ENCODE measurements around the gene DMD.

The DMD gene

DNA sequence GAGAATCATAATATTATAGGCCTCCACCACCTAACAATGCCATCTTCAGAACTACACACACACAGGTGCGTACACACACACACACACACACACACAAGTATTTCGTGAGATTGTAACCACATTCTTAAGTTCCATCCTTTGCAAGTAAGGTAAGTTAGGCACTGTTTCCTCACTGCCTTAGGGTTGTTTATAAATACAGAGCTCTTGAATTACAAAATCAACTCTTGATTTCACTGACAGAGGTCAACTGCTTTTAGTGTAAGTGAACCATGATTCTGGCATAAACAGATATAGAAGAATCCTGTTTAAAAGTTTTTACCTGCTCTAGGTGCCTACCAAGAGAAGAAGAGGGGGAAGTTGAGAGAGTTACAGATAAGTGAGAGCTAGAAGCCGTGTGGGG is 166.1 kb downstream of the DMD start:
- DNase-seq (ENCODE audit: low read depth in 3 of 3, low spot score in 1 of 3), result no peak

DNA sequence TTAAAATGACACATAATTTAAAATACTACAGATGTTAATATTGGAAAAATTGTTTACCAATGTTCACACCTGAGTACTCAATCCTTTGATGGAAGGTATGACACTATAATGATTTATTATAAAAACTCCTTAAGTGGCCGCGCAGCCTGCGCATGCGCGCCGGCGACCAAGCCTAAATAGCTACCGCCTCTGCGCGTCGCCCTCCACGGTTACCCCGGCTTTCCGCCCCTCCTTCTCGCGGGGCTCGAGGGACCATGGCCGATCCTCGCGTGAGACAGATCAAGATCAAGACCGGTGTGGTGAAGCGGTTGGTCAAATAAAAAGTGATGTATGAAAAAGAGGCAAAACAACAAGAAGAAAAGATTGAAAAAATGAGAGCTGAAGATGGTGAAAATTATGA is 170.2 kb downstream of the DMD start:
- no peak for DNase-seq (ENCODE audit: low read depth in 3 of 3, low spot score in 1 of 3)

DNA sequence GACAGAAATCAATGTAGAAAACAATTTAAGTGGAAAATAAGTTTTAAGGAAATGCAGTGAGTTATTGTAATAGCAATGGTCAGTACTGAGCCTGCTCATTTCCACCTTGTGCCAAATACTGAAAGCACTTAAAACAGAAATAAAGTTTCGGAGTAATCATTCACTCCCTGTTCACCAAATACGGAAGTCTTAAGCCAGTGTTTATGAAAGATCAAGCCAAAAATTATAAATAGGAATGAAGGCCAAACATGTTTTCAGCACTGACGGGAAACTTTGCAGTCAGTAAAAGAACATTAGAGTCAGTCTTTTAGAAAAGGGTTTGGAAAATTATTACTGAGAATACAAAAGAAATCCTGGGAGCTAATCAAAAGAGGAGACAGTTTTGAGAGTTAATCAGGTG is 178.6 kb downstream of the DMD start:
- DNase-seq (ENCODE audit: low read depth in 3 of 3, low spot score in 1 of 3), result no peak

DNA sequence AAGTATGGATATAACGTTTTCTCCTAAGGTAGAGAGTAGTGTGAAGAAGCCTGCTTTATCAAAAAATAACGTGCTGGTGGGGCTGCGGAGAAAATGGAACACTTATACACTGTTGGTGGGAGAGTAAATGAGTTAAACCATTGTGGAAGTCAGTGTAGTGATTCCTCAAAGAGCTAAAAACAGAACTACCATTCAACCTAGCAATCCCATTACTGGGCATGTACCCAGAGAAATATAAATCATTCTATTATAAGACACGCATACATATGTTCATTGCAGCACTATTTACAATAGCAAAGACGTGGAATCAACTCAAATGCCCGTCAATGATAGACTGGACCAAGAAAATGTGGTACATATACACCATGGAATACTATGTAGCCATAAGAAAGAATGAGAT is 196.4 kb downstream of the DMD start:
- no peak for DNase-seq (ENCODE audit: low read depth in 3 of 3, low spot score in 1 of 3)

DNA sequence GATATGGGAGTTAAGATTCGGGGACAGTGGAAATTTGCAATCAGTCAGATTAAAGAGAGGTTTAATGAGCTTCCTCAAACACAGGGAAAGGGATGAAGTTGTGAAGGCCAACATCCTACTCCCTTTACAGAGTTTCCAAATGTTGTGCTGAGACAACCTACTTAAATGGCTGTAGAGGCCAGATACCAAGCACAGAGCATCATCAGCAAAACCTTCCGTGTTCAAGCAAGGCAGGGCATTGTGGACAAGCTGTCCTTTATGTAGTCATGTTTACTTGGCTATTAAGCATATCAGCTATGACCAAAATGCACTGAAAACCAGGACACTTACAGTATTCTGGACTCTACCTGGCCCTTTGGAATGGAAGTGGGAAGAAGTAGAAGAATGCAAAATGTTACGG is 197.3 kb downstream of the DMD start:
- DNase-seq (ENCODE audit: low read depth in 3 of 3, low spot score in 1 of 3), result no peak

DNA sequence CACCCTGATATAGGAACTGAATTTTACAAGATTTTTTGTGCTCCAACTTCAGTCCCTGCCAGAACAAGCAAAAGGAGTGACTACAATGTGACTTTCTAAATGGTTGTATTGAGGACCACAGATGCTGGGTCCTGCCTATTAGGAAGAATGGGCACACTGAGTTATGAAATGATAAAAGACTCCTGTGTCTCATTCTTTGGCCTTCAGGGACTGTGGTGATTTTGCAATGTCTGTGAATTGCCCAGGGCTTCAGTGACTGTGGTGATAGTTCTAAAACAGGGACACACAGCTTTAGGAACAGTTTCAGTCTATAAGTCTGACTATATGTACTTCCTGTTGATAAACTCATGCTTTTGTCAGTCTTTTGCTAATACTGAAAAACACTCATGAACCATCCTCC is 210.2 kb downstream of the DMD start:
- no peak for DNase-seq (ENCODE audit: low read depth in 3 of 3, low spot score in 1 of 3)

DNA sequence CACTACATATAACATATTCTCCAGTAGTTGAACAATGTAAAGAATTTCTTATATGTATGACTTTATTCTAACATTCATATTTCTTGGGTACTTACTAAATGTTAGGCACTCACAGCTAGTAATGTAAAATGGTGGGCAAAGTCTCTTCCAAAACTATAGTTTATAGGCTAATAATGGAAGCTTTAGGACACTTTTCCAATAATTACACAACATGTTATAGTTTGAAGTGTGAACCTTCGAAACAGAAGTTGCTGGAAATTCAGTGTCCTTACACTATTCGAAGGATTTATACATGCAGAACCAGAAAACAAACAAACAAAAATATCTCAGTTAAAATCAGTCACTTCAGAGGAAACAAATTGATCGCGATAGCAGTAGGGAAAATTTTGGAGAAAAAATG is 212.6 kb downstream of the DMD start:
- no peak for DNase-seq (ENCODE audit: low read depth in 3 of 3, low spot score in 1 of 3)

DNA sequence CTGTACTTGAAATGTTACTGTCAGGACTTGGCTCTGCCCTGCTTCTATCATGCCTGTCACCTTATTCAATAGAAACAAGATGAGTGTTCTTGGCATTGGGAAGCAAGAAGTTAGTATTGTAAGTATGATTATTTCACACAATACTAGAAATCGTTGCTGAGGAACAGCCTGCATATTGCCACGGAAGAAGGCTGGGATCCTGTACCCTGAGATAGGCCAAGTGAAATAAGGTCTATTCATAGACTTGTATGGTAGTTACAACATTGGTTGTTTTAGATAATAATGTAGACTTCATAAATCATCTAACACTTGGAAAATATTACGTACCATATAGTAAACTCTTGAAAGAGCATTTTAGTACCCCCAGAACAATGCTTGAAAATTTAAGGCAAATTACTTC is 215.9 kb downstream of the DMD start:
- no peak for DNase-seq (ENCODE audit: low read depth in 3 of 3, low spot score in 1 of 3)

DNA sequence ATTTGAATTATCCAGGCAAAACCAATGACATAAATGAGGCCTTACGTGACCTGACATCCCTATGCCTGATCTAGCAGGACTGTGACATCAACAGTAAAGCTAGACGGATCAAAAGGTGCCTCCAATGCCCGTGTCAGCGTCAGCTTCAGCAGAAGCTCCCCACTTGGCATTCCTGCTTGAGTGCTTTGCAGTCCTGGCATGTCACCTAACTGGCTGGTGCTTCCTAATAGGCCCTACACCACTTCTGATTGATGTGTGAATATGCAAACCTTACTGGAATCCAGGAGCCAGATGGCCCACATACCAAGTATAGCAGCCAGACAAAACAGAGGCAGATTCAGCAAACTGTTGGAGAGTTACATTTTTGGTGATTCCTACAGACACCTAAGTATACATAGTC is 224.2 kb downstream of the DMD start:
- DNase-seq (ENCODE audit: low read depth in 3 of 3, low spot score in 1 of 3), result no peak

DNA sequence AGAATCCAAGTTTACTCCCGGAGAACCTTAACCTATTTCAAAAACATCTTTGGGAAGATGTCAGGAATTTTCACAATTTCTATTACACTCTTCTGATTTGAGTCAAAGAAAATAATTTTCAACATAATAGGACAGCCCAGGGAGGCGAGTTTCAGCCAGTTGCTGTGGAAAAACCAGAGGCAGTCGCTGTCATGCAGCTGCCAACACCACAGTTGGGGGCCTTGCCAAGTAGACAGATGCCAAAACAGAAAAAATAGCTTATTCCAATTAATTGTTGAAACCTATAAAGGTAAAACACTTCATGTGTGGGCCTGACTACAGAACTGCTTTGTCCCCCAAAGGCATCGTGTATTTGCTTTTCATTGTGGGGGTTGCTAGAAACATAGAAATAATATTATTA is 225.8 kb downstream of the DMD start:
- no peak for DNase-seq (ENCODE audit: low read depth in 3 of 3, low spot score in 1 of 3)

DNA sequence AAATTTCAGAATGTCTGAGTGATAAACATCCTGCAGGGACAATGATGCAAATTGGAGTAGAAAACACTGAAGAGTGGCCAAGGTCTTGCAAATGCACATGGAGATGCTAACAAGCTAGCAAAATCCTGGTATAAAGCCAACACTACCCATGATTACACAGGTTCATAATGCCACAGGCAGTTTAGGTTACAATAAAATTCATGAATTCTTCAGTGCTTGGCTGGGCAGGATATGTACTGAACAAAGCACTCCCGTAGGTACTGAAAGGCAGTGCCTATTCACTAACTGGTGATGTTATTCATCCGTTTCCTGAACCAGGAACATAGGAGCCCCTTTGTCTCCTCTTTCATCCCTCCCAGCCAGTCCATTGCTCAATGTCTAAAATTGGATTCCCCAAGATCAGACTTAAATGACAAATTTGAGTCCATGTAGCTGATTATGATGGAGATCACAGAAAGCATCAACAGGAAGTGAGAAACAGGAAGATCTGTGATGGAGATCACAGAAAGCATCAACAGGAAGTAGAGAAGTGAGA is 244.5 kb downstream of the DMD start:
- DNase-seq (ENCODE audit: low read depth in 3 of 3, low spot score in 1 of 3), result no peak

DNA sequence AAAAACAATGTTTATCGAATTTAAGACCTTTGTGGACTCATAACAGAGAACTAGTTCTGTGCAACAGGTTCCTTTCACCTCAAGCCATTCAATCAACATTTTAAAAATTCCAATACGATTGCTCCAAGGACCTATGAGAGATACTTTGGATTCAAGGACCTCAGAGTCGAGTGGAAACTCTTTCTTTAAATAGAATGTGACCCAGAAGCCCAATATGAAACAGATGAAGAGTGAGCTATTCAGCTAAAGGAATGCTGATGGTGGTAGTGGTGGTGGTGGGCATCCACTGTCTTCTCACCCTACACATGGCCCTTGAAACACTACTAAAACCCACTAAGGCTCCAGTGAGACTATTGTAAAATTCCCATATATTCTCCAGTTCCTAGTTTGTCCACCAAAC is 257.2 kb downstream of the DMD start:
- DNase-seq (ENCODE audit: low read depth in 3 of 3, low spot score in 1 of 3), result no peak

DNA sequence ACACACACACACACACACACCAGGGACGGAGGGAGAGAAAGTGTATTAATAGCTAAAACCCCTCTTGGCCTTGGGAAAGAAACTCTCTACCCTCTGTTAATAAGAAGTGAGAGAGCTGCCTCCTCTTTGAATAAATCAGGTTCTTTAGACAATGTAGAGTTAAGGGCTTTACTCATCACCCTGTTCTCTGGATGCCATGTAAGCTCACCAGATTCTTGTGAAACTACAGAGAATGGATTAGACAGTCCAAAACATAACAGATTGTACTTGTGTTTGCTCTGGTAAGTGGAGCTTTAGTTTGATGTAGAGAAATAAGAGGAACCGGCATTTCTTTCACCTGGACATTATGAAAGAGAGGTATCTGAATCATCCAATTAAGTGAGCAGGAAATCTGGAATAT is 263.2 kb downstream of the DMD start:
- no peak for DNase-seq (ENCODE audit: low read depth in 3 of 3, low spot score in 1 of 3)

DNA sequence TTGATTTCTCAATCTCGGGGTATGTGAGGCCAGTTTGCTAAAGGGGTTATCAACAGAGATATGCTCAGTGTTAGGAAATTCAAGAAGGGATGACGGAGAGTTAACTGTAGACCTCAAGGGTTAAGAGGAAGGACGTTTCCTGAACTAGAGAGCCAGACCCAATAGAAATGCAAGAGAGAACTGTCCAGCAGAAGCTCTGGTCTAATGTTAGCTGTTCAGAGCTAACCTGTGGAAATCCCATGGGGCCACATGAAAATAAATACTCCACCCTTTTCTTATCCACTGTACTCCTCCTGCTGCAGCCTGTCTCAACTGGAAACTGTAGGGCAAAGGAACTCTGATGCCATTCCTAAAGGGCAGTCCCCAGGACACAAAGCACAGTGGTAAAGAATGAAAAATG is 274.3 kb downstream of the DMD start:
- no peak for DNase-seq (ENCODE audit: low read depth in 3 of 3, low spot score in 1 of 3)

DNA sequence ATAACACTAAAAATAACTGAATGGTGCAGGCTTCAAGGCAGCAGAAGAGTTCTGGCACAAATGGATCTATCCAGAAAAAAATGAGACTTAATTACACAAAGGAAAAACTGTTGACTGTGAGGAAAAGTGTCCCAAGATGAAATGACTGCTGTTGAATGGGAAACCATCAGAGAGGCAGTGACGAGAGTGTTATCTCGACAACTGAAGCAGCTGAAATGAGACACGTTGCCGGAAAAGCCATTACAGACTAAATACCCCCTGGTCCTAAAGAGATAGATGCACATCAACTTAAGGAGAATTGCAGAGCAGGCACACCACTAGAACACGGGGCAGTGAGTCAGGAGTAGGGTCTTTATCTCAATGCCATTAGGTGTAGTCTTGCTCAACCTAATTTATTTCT is 277.8 kb downstream of the DMD start:
- no peak for DNase-seq (ENCODE audit: low read depth in 3 of 3, low spot score in 1 of 3)

DNA sequence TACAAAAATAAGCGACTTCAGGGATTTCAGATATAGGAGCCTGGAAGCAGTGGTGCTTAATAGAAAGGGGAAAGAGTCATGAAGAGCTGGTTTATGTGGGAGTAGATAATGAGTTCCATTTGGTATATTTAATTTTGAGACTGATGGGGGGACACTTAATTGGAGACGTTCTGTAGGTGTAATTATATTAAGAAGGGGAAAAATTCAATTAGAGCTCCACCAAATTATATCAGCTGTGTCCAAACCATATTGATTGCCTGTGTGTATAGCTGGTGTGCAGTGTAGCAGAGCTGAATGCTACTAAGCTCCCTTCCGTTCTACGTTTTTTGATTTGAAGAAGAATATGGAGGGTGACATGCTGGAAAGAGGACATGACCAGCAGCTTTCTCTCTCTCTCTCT is 282.3 kb downstream of the DMD start:
- no peak for DNase-seq (ENCODE audit: low read depth in 3 of 3, low spot score in 1 of 3)

DNA sequence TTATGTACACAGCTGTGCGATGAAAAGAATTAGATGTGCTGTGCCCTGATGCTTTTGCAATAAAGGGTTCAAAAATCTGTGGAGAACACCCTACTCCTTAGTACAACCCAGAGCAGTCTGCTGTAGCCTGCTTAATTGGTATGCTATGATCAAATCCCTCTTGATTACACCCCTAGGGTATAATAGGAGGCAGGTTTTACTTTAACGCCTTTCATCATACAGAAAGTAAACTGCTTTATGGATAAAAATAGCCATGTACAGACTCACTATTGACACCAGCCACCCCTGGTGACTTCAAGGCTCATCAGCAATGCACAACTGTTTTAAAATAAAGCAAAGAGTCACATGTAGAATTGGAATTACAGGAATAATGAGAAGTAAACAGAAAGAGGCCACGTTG is 315.3 kb downstream of the DMD start:
- DNase-seq (ENCODE audit: low read depth in 3 of 3, low spot score in 1 of 3), result no peak

DNA sequence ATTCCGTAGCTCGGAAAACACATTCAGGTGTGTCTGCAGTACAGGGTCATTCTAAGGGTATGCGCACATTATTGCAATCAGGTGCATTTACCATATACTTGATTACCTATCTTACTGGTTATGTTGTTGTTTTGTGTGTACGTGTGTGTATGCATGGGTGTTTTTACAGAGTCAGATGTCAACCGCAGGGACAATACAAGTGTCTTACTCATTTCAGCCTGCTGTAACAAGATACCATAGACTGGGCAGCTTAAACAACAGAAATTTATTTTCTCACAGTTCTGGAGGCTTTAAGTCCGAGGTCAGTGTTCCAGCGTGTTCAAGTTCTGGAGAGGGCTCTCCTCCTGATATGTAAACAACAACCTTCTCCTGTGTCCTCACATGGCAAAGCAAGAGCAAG is 316.7 kb downstream of the DMD start:
- DNase-seq (ENCODE audit: low read depth in 3 of 3, low spot score in 1 of 3), result no peak

DNA sequence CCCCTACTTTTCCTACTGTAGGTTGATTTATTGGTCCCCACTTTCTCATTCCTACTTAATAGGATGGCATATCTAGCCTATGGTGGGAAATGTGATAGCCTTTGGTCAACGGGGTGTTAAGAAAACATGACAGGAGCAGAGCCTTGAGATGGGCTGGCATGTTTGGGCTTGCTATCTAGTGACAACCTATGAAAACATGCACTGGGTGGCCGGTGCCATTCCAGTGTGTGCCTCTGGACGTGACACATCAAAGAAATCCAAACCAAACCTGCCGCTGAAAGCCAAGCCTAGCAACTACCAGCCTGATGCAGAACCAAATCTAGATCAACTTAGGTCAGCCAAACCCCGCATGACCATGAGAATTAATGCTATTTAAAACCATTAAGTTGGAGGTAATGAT is 317.6 kb downstream of the DMD start:
- DNase-seq (ENCODE audit: low read depth in 3 of 3, low spot score in 1 of 3), result no peak

DNA sequence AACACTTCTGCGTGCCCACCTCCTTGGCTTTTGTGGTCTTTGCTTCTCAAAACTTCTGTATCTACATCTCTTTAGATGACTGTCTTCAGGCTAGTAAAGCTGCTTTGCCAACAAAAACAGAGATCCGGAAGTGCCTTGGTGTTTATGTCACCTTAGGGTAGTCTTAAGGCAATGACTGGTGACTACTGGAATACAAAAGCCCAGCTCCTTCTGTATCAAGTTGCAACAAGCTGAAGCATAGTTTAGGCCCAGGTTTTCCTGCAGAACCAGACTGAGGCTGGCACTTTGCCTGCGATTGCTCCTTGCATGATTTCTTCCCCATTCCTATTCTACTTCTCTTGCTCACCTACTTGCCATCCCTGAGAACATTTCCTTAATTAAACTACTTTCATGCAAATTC is 333.8 kb downstream of the DMD start:
- DNase-seq (ENCODE audit: low read depth in 3 of 3, low spot score in 1 of 3), result no peak

DNA sequence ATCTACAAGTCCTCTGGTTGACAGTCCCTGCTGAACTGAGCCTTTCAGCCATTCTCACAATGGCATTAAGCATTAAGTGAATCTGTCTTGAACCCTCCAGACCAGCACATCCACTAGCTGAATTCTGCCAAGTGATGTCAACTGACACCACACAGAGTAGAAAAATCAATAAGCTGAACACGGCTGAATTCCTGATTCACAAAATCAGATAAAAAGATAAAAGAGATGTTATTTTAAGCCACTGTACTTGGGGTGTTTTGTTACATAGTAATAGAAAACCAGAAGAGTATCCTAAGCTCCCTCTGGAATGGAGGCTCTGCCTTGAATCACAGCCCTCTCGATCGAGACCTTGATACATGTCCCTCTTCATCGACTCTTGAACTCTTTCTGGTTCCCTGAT is 336.5 kb downstream of the DMD start:
- DNase-seq (ENCODE audit: low read depth in 3 of 3, low spot score in 1 of 3), result no peak

DNA sequence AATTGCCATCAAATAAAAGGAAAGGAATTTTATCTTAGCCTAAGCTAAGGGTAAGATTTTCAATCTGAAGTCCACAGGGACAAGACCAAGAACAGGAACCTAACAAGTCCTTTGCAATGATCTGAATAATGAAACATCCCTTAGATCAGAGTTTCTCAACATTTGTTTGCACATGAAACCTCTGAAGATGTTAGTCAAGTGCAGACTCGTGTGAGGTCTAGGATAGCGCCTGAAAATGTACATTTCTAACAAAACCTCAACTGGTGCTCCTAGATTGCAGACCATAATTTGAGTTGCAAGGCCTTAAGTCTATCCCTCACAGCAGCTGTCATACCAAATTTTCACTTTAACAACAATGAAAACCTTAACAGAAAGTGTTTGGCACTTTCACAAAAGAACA is 337.6 kb downstream of the DMD start:
- no peak for DNase-seq (ENCODE audit: low read depth in 3 of 3, low spot score in 1 of 3)

DNA sequence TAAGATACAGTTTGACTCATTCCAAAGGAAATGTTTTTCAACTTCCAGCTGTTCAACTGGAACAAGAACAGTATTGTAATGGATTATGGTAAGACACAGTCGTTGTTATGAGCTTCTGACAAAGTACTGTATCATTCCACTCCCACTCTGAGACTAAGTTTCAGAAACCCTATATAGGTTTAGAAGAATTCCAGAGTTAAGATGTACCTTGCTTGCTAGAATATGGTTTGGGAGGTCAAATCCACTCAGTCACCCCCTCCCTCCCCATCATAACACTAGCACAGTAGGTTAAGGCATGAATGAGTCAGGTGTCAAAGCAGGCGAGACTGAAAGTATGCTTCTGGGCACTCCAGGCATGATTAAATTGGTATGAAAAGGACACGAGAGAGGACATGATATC is 339.7 kb downstream of the DMD start:
- no peak for DNase-seq (ENCODE audit: low read depth in 3 of 3, low spot score in 1 of 3)

DNA sequence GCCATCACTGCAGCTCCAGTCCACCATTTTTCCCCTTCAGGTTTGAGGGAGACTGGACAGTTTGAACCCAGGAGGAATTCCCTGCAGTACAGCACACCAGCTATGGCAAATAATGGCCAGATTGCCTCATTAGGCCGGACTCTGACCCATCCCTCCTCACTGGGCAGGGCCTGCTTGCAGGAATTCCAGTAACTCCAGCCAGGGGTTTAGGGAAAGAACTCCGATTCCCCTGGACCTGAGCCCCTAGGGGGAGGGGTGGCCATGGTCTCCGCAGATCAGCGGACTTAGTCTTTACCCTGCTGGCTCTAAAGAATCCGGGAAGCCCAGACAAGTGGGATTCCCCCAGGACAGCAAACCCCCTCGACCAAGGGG is 342.8 kb downstream of the DMD start:
- DNase-seq (ENCODE audit: low read depth in 3 of 3, low spot score in 1 of 3), result no peak

Data from stimulated activated CD4-positive, alpha-beta T cell treated with anti-CD3 and anti-CD28 coated beads, TNF-alpha, amount 100 ng/mL, for 1 hour (primary cell).